Hepatocyte (in vitro differentiated cells): ENCODE data around the gene DGKZ. TPM values are rescaled to one million over a fixed set of nuclear protein-coding genes. Genes with fewer than 3 reads are reported as not detected.

Experiments used
- DNase-seq: peaks from one replicate; pipeline ENCODE4 v3.0.0-alpha.2; 2016; ENCODE audit warnings: low spot score
- H2AFZ ChIP-seq: fragments of 200-600 bp; sonication (generic); 2 replicates; pipeline ENCODE4 v1.6.0; 2016; ENCODE audit warnings: antibody characterized with exemption, mild to moderate bottlenecking
- H3K27ac ChIP-seq: fragments of 200-600 bp; sonication (generic); 2 replicates; pipeline ENCODE4 v1.5.1; 2016; ENCODE audit warnings: mild to moderate bottlenecking
- H3K27me3 ChIP-seq: fragments of 200-600 bp; sonication (generic); 2 replicates; pipeline ENCODE4 v1.6.1; 2016
- H3K36me3 ChIP-seq: fragments of 200-600 bp; sonication (generic); replicated peaks from 2 replicates; pipeline ENCODE4 v1.5.1; 2016; ENCODE audit warnings: low read depth; ENCODE audit not compliant: insufficient read depth
- H3K4me1 ChIP-seq: fragments of 200-600 bp; sonication (generic); 2 replicates; pipeline ENCODE4 v1.5.1; 2016; ENCODE audit warnings: mild to moderate bottlenecking, moderate library complexity; ENCODE audit not compliant: insufficient read depth
- H3K4me2 ChIP-seq: fragments of 200-600 bp; sonication (generic); 2 replicates; pipeline ENCODE4 v1.6.0; 2016
- H3K4me3 ChIP-seq: fragments of 200-600 bp; sonication (generic); 2 replicates; pipeline ENCODE4 v1.5.1; 2016; ENCODE audit warnings: mild to moderate bottlenecking
- H3K79me2 ChIP-seq: fragments of 200-600 bp; sonication (generic); 2 replicates; pipeline ENCODE4 v1.6.0; 2017; ENCODE audit warnings: mild to moderate bottlenecking
- H3K9me2 ChIP-seq: fragments of 200-600 bp; sonication (generic); replicated peaks from 2 replicates; pipeline ENCODE4 v1.6.0; 2017; ENCODE audit warnings: mild to moderate bottlenecking; ENCODE audit not compliant: insufficient read depth
- H3K9me3 ChIP-seq: fragments of 200-600 bp; sonication (generic); 2 replicates; pipeline ENCODE4 v1.5.1; 2016; ENCODE audit warnings: low read depth, mild to moderate bottlenecking
- H4K20me1 ChIP-seq: fragments of 200-600 bp; sonication (generic); 2 replicates; pipeline ENCODE4 v1.6.0; 2016; ENCODE audit warnings: mild to moderate bottlenecking; ENCODE audit not compliant: insufficient read depth, poor library complexity, severe bottlenecking
- CTCF ChIP-seq: fragments of 200-600 bp; sonication (generic); IDR thresholded peaks from 2 replicates; pipeline ENCODE4 v1.5.1; 2016; ENCODE audit warnings: antibody characterized with exemption, mild to moderate bottlenecking; ENCODE audit not compliant: poor library complexity
- EZH2 ChIP-seq: fragments of 200-600 bp; sonication (generic); IDR thresholded peaks from 2 replicates; pipeline ENCODE4 v1.6.1; 2016; ENCODE audit warnings: antibody characterized with exemption, mild to moderate bottlenecking, borderline replicate concordance
- EZH2phosphoT487 ChIP-seq: fragments of 200-600 bp; sonication (generic); IDR thresholded peaks from one replicate; pipeline ENCODE4 v1.6.1; 2018; ENCODE audit warnings: antibody characterized with exemption, mild to moderate bottlenecking, low read depth, moderate library complexity; ENCODE audit not compliant: unreplicated experiment, severe bottlenecking
- WGBS: methylation state at CpG from one replicate; pipeline ENCODE4 v1.1.6; 2016; ENCODE audit warnings: low lambda C conversion rate; ENCODE audit errors: missing lambda C conversion rate; 5-methylcytosine and 5-hydroxymethylcytosine counted together
- polyA plus RNA-seq: library from polyadenylated mRNA; unstranded; fragments of >200 nt; fragmentation: Nextera tagmentation; extraction: Ambion mirVana; gene quantifications from 2 replicates; pipeline ENCODE4 v1.2.1, GENCODE V29; 2016
- total RNA-seq: library from RNA; depleted of rRNA; stranded (reverse); fragments of >200 nt; gene quantifications from 2 replicates; pipeline ENCODE4 v1.2.3, GENCODE V29; 2014

Gene DGKZ
- total and polyA plus RNA-seq, 2 experiments from 2014 or later, result 26.6 to 42.9 TPM

- 92% methylated on average over 13 of the region's 13 CpGs for WGBS
- H3K79me2 ChIP-seq, result no peaks in the 10 kb centered on the region
- H3K27me3 ChIP-seq, result peaks cover 21% of the 10 kb centered on the region
- H3K36me3 ChIP-seq, result no peaks in the 10 kb centered on the region
- no peaks in the 10 kb centered on the region for H3K9me2 ChIP-seq
- no peak overlapping the region for H3K27ac ChIP-seq
- H3K4me3 ChIP-seq, result no peak overlapping the region
- TF ChIP-seq EZH2phosphoT487 (no peak), CTCF (no peak)
- H2AFZ ChIP-seq, result no peak overlapping the region
- no peak overlapping the region for H3K4me2 ChIP-seq
- H4K20me1 ChIP-seq, result no peaks in the 10 kb centered on the region
- no peaks in the 10 kb centered on the region for H3K9me3 ChIP-seq
- DNase-seq, result no peak
- peaks cover 28% of the 10 kb centered on the region for H3K4me1 ChIP-seq
Observed at GRCh38 chr11:46337626-46338345, 9.5 kb upstream of the DGKZ start.

GRCh38 chr11:46338636-46338987 is 8.7 kb upstream of the DGKZ start:
- Histone ChIP-seq H3K4me1 (peaks cover 29% of the 10 kb centered on the region), H2AFZ (peak overlapping the region; percentile 38), H3K9me2 (no peaks in the 10 kb centered on the region), H3K9me3 (no peaks in the 10 kb centered on the region), H4K20me1 (no peaks in the 10 kb centered on the region), H3K27me3 (peaks cover 13% of the 10 kb centered on the region), H3K4me2 (peak overlapping the region; percentile 75), H3K4me3 (no peak overlapping the region), H3K27ac (peak overlapping the region; percentile 68), H3K79me2 (no peaks in the 10 kb centered on the region), H3K36me3 (no peaks in the 10 kb centered on the region)
- TF ChIP-seq EZH2phosphoT487 (no peak), CTCF (no peak), EZH2 (no peak)
- no peak for DNase-seq
- 31% methylated on average over 9 of the region's 9 CpGs for WGBS

- Histone ChIP-seq H3K4me2 (peak overlapping the region; percentile 75), H3K27me3 (peaks cover 8% of the 10 kb centered on the region), H3K36me3 (no peaks in the 10 kb centered on the region), H3K27ac (peak overlapping the region; percentile 68), H2AFZ (peak overlapping the region; percentile 38), H3K4me1 (peaks cover 29% of the 10 kb centered on the region), H3K9me3 (no peaks in the 10 kb centered on the region), H3K9me2 (no peaks in the 10 kb centered on the region), H3K4me3 (no peak overlapping the region), H3K79me2 (no peaks in the 10 kb centered on the region), H4K20me1 (no peaks in the 10 kb centered on the region)
- 19% methylated on average over 15 of the region's 16 CpGs for WGBS
- no peak for TF ChIP-seq EZH2phosphoT487
- TF ChIP-seq EZH2, result no peak
- no peak for TF ChIP-seq CTCF
- peak; percentile 51 for DNase-seq
Observed at GRCh38 chr11:46338988-46339666, 8.1 kb upstream of the DGKZ start.
